Adrenal gland (tissue), 12 donors: ENCODE data around the gene TEAD1. TPM values are rescaled to one million over a fixed set of nuclear protein-coding genes. Genes with fewer than 3 reads are reported as not detected.

Source experiments
- DNase-seq, 7 donors: peaks; one replicate each; pipeline ENCODE4 v3.0.0-alpha.2; 2019 to 2020
- H3K27ac ChIP-seq, 5 donors: fragments of 200-600 bp; sonication (generic) in 4 of 5; 1 replicate in 3 of 5; 2 replicates in 2 of 5; pipeline versions ENCODE4 v1.5.1 to v1.8.0; 2016 to 2020; ENCODE audit warnings: mild to moderate bottlenecking in 1 of 5
- H3K27me3 ChIP-seq: fragments of 200-600 bp; 2 replicates; pipeline ENCODE4 v1.8.0; 2021
- H3K36me3 ChIP-seq, 2 donors: fragments of 200-600 bp; replicated peaks in 1 of 2; 1 replicate in 1 of 2; 2 replicates in 1 of 2; pipeline versions ENCODE4 v1.5.1 to v1.8.0; 2018 to 2022
- H3K4me1 ChIP-seq, 2 donors: fragments of 200-600 bp; replicated peaks in 1 of 2; 1 replicate in 1 of 2; 2 replicates in 1 of 2; pipeline versions ENCODE4 v1.5.1 to v1.8.0; 2018 to 2021
- H3K4me3 ChIP-seq, 4 donors: fragments of 200-600 bp; sonication (generic) in 3 of 4; one replicate each; pipeline ENCODE4 v1.5.1; 2016 to 2018
- H3K9me3 ChIP-seq, 3 donors: fragments of 200-600 bp; sonication (generic) in 1 of 3; replicated peaks in 1 of 3; 1 replicate in 2 of 3; 2 replicates in 1 of 3; pipeline versions ENCODE4 v1.5.1 to v1.8.0; 2016 to 2021
- POLR2A ChIP-seq, 2 donors: fragments of 450-650 bp; IDR thresholded peaks; one replicate each; pipeline ENCODE4 v1.6.1; 2017; ENCODE audit warnings: antibody characterized with exemption in 2 of 2, mild to moderate bottlenecking in 2 of 2, moderate library complexity in 1 of 2
- WGBS, 4 donors: extraction: QIAGEN DNeasy Blood & Tissue Kit in 2 of 4; methylation state at CpG; one replicate each; pipeline versions ENCODE4 v1.1.5 to v1.1.7; 2013 to 2017; 5-methylcytosine and 5-hydroxymethylcytosine counted together
- intact Hi-C, 2 donors: fragments of 100-400 bp; cut with DNase I; formaldehyde crosslinking; loops; one replicate each; pipeline versions ENCODE4 v1.14.1 to v1.15.0; 2022 to 2023
- polyA plus RNA-seq, 3 donors: library from polyadenylated mRNA; stranded (reverse); fragments of 200-250 nt in 2 of 3; fragments of 350-450 nt in 1 of 3; fragmentation: Illumina TruSeq in 1 of 3; extraction: RNeasy Lipid Tissue Mini Kit (QIAGEN cat#74804) in 1 of 3; gene quantifications; one replicate each; pipeline ENCODE4 v1.2.3, GENCODE V29; 2013 to 2014
- total RNA-seq, 9 donors: library from RNA; depleted of rRNA in 4 of 9; stranded (reverse); fragments of >200 nt in 4 of 9; fragments of 120-200 nt in 1 of 9; fragmentation: NEBNext Ultra II Directional in 1 of 9; extraction: Animal tissue kit (Norgen Biotek cat#: 25700) in 1 of 9; gene quantifications; one replicate each; pipeline versions ENCODE4 v1.1.0 to v1.2.4, GENCODE V29; 2013 to 2023
- TF ChIP-seq, protein P1 (sequence below), 6 experiments: fragments of 450-650 bp in 4 of 6; fragments of 200-600 bp in 2 of 6; sonication (generic) in 1 of 6; IDR thresholded peaks; 1 replicate in 5 of 6; 2 replicates in 1 of 6; pipeline versions ENCODE4 v1.5.1 to v1.8.0; 2016 to 2021; ENCODE audit warnings: antibody characterized with exemption in 6 of 6, mild to moderate bottlenecking in 2 of 6, moderate library complexity in 1 of 6
- donor health status: healthy with polysubstance abuse.
- donor health status: Bipolar disorder and iron deficiency.
- donor health status: DM: yes; HTN: yes; CAD: no.
- donor health status: DM: no; HTN: no; CAD: no.
- donor health status: DM: no; HTN: no; CAD: no.
- donor health status: DM: yes; HTN: yes; CAD: no.

The TEAD1 gene
- total and polyA plus RNA-seq, 12 donors, result 3.9 to 49.9 (median 35.1) TPM

DNA sequence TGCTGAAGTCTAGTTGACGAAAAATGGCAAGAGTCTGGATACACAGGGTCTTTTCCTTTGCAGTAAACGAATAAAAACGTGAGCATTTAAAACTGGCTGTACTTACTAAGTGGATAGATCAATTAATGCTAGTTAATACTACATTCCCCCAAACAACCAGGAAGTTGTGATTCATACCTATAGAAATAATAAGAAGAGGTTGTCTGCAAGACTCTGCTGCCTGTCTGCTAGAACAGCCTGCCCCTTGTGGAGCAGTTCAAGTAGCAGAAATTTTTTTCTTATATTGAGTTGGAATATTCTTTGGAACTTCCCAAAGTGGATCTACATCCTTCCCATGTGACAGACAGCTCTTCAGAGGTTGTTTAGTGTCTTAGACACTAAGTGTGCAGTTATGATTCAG, 86.8 kb downstream of the TEAD1 start:
- H3K27me3 ChIP-seq, result no peaks in the 10 kb centered on the region
- intact Hi-C loops, result no loop called here
- no peak for TF ChIP-seq POLR2A (IDR thresholded peaks at IDR 0.05)
- TF ChIP-seq, protein P1, sequence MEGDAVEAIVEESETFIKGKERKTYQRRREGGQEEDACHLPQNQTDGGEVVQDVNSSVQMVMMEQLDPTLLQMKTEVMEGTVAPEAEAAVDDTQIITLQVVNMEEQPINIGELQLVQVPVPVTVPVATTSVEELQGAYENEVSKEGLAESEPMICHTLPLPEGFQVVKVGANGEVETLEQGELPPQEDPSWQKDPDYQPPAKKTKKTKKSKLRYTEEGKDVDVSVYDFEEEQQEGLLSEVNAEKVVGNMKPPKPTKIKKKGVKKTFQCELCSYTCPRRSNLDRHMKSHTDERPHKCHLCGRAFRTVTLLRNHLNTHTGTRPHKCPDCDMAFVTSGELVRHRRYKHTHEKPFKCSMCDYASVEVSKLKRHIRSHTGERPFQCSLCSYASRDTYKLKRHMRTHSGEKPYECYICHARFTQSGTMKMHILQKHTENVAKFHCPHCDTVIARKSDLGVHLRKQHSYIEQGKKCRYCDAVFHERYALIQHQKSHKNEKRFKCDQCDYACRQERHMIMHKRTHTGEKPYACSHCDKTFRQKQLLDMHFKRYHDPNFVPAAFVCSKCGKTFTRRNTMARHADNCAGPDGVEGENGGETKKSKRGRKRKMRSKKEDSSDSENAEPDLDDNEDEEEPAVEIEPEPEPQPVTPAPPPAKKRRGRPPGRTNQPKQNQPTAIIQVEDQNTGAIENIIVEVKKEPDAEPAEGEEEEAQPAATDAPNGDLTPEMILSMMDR (IDR thresholded peaks at IDR 0.05), result peak in 1 of 6 experiments; percentile 16
- no peak overlapping the region for H3K4me3 ChIP-seq
- no peak for DNase-seq
- H3K36me3 ChIP-seq, result peaks cover 0 to 3% of the 10 kb centered on the region in 2 donors
- WGBS, 4 donors, result 57 to 88% (median 64%) methylated on average over 3 of the region's 3 CpGs
- no peak overlapping the region for H3K27ac ChIP-seq
- H3K9me3 ChIP-seq, result no peaks in the 10 kb centered on the region
- peaks cover 5 to 20% of the 10 kb centered on the region in 2 donors for H3K4me1 ChIP-seq

DNA sequence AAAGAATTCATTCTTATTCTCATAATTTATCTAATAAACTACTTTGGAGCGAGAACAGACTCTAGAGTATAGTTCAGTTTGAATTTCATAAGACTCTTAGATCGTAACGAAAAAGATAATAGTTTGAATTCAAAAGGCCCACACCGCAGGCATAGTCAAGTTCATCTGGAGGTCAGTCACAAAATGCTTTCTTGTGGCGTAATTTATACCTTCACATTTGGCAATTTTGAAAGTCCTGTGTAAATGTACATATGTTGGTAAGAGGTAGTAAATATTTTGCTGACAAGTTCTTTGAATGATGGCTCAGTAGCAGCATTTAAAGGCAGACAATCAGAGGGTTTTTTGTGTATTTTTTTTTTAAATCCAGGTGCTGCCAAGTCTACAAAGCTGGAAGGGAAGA, 88.1 kb downstream of the TEAD1 start:
- H3K27me3 ChIP-seq, result no peaks in the 10 kb centered on the region
- H3K4me1 ChIP-seq, result peaks cover 0 to 9% of the 10 kb centered on the region in 2 donors
- H3K4me3 ChIP-seq, result no peak overlapping the region
- no peak overlapping the region for H3K27ac ChIP-seq
- no peaks in the 10 kb centered on the region for H3K9me3 ChIP-seq
- TF ChIP-seq, protein P1 (IDR thresholded peaks at IDR 0.05), result no peak
- TF ChIP-seq POLR2A (IDR thresholded peaks at IDR 0.05), result no peak
- 91 to 94% (median 93%) methylated on average over 5 of the region's 5 CpGs for WGBS, 4 donors
- intact Hi-C loops, result no loop called here
- peaks cover 0 to 3% of the 10 kb centered on the region in 2 donors for H3K36me3 ChIP-seq
- no peak for DNase-seq

GRCh38 chr11:12762696-12763324, 88.6 kb downstream of the TEAD1 start:
- no peak overlapping the region for H3K27ac ChIP-seq
- intact Hi-C loops, result no loop called here
- no peak overlapping the region for H3K4me3 ChIP-seq
- DNase-seq, result no peak
- peaks cover 0 to 3% of the 10 kb centered on the region in 2 donors for H3K36me3 ChIP-seq
- H3K27me3 ChIP-seq, result no peaks in the 10 kb centered on the region
- no peaks in the 10 kb centered on the region for H3K9me3 ChIP-seq
- no peak for TF ChIP-seq POLR2A (IDR thresholded peaks at IDR 0.05)
- TF ChIP-seq, protein P1 (IDR thresholded peaks at IDR 0.05), result no peak
- WGBS, 4 donors, result 83 to 94% (median 84%) methylated on average over 4 of the region's 4 CpGs
- H3K4me1 ChIP-seq, result peaks cover 0 to 9% of the 10 kb centered on the region in 2 donors

GRCh38 chr11:12764187-12764914, 90.1 kb downstream of the TEAD1 start:
- Histone ChIP-seq H3K4me1 (peaks cover 0 to 10% of the 10 kb centered on the region in 2 donors), H3K27ac (no peak overlapping the region), H3K9me3 (no peaks in the 10 kb centered on the region), H3K27me3 (no peaks in the 10 kb centered on the region), H3K36me3 (peaks cover 0 to 3% of the 10 kb centered on the region in 2 donors), H3K4me3 (no peak overlapping the region)
- intact Hi-C loops, result no loop called here
- 90 to 94% (median 91%) methylated on average over 8 of the region's 8 CpGs for WGBS, 4 donors
- DNase-seq, result no peak
- no peak for TF ChIP-seq POLR2A (IDR thresholded peaks at IDR 0.05)
- TF ChIP-seq, protein P1 (IDR thresholded peaks at IDR 0.05), result no peak
